ENCODE results near the gene HSPA12B.
A peak's percentile ranks its signal among the peaks of the same experiment; 100 is the strongest.

Gene HSPA12B

GRCh38 chr20:3710703-3711483, 21.6 kb upstream of the HSPA12B start:
- no peak overlapping the region for H3K4me3 ChIP-seq (replicated peaks in 1 of 2; ENCODE audit: low read depth in 2 of 2, low read length in 2 of 2)
- TF ChIP-seq CTCF (IDR thresholded peaks at IDR 0.05; ENCODE audit: low read depth, low read length): peak; percentile 91
- peak; percentile 55 to 58 for DNase-seq (ENCODE audit: low read depth in 2 of 2)

GRCh38 chr20:3711484-3711941, 21.0 kb upstream of the HSPA12B start:
- no peak for DNase-seq (ENCODE audit: low read depth in 2 of 2)
- TF ChIP-seq CTCF (IDR thresholded peaks at IDR 0.05; ENCODE audit: low read depth, low read length): no peak
- no peak overlapping the region for H3K4me3 ChIP-seq (replicated peaks in 1 of 2; ENCODE audit: low read depth in 2 of 2, low read length in 2 of 2)

- TF ChIP-seq CTCF (IDR thresholded peaks at IDR 0.05; ENCODE audit: low read depth, low read length): no peak
- no peak within 1 kb of the TSS for H3K4me3 ChIP-seq (replicated peaks in 1 of 2; ENCODE audit: low read depth in 2 of 2, low read length in 2 of 2)
- DNase-seq (ENCODE audit: low read depth in 2 of 2): no peak
These were observed 20.1 kb upstream of the HSPA12B start, which contains the start of gene SIGLEC1 for GRCh38 chr20:3712279-3712873. TSS of gene SIGLEC1 (minus strand) at chr20:3712600. CDS start at chr20:3707128, 5,472 bp downstream.

DNA sequence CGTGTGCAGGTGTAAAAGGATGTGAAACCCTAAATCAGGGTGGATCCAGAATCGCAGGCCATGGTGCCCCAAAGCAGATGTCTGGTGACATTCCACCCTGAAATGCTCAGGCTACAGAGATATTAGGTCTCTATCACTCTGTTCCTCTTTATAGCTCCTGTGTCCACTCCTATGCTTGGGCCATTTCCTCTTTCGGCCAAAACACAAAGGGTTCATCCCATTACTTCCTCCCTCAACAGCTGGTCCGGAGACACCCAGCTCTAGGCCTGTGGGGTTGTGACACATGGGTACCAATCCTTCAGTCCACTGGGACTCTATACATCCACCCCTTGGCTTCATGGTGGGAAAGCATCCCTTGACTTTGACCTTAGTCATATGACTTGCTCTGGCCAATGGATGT, 18.4 kb upstream of the HSPA12B start:
- no peak overlapping the region for H3K4me3 ChIP-seq (replicated peaks in 1 of 2; ENCODE audit: low read depth in 2 of 2, low read length in 2 of 2)
- TF ChIP-seq CTCF (IDR thresholded peaks at IDR 0.05; ENCODE audit: low read depth, low read length): no peak
- no peak for DNase-seq (ENCODE audit: low read depth in 2 of 2)

DNA sequence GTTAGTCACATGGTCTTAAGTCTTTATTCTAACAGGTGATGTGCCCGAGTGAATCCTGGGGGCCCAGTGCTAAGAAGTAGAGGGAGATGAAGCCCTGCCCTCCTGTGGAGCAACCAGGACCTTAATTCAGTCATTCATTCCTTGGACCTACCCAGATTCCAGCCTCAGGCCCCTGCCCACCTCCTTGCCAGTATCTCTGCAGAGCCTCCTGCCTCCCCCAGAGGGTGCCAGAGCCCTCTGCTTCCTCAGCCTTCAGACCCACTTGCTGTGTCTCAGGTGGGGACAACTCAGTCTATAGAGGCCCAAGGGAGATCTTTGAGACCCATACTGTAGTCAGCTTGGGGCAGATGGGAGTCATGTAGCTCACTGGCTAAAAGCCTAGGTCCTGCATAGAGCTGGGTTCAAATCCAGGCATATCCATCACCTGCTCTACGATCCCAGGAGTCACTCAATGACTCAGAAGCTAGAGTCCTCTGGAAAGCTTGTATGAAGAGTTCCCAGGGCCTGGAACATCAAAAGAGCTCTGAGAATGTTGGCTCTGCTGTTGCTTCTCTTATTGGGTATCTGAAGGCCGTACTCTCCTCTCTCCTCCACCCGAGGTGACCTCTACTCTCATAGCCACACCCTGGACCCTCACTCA, 16.2 kb upstream of the HSPA12B start:
- H3K4me3 ChIP-seq (replicated peaks in 1 of 2; ENCODE audit: low read depth in 2 of 2, low read length in 2 of 2): no peak overlapping the region
- peak; percentile 84 for TF ChIP-seq CTCF (IDR thresholded peaks at IDR 0.05; ENCODE audit: low read depth, low read length)
- peak; percentile 56 to 72 for DNase-seq (ENCODE audit: low read depth in 2 of 2)

- no peak for TF ChIP-seq CTCF (IDR thresholded peaks at IDR 0.05; ENCODE audit: low read depth, low read length)
These were observed 13.4 kb upstream of the HSPA12B start for GRCh38 chr20:3719046-3719445.

More at GRCh38 chr20:3719046-3719445, 13.4 kb upstream of the HSPA12B start:
- no peak for DNase-seq (ENCODE audit: low read depth in 2 of 2)
- H3K4me3 ChIP-seq (replicated peaks in 1 of 2; ENCODE audit: low read depth in 2 of 2, low read length in 2 of 2): no peak overlapping the region

Data from cardiac fibroblast (primary cell).